HepG2 (cell line): ENCODE measurements around the gene ANKRD6. TPM values are rescaled to one million over a fixed set of nuclear protein-coding genes. Genes with fewer than 3 reads are reported as not detected.

Experiments
- FOXP1 ChIP-seq, 2 experiments: fragments of 450-650 bp in 1 of 2; IDR thresholded peaks; 2 replicates each; pipeline ENCODE4 v1.6.1; 2017 to 2018; ENCODE audit warnings: antibody characterized with exemption in 1 of 2
- HMG20B ChIP-seq: conservative IDR thresholded peaks from 2 replicates; pipeline ENCODE4 v1.6.1; 2016; ENCODE audit warnings: missing genetic modification reagents, missing compliant biosample characterization
- KDM2A ChIP-seq: sonication (generic); formaldehyde crosslinking; IDR thresholded peaks from 2 replicates; pipeline ENCODE4 v1.4.0; 2020; ENCODE audit warnings: low read depth, missing genetic modification reagents, borderline replicate concordance
- KIAA2018 ChIP-seq: sonication (generic); formaldehyde crosslinking; IDR thresholded peaks from 2 replicates; pipeline ENCODE4 v1.5.0; 2020; ENCODE audit warnings: mild to moderate bottlenecking, missing genetic modification reagents, borderline replicate concordance
- MLX ChIP-seq: IDR thresholded peaks from 2 replicates; pipeline ENCODE4 v1.6.1; 2016
- MTF1 ChIP-seq: sonication (generic); formaldehyde crosslinking; IDR thresholded peaks from 2 replicates; pipeline ENCODE4 v1.5.0; 2020; ENCODE audit warnings: missing genetic modification reagents
- NFE2L1 ChIP-seq: sonication (generic); formaldehyde crosslinking; IDR thresholded peaks from 2 replicates; pipeline ENCODE4 v1.4.0; 2020; ENCODE audit warnings: missing genetic modification reagents, mild to moderate bottlenecking, borderline replicate concordance
- RERE ChIP-seq: IDR thresholded peaks from 2 replicates; pipeline ENCODE4 v1.6.1; 2016; ENCODE audit warnings: low read depth, missing genetic modification reagents, missing compliant biosample characterization
- SKI ChIP-seq: fragments of 450-650 bp; IDR thresholded peaks from one replicate; pipeline ENCODE4 v1.6.1; 2018; ENCODE audit warnings: mild to moderate bottlenecking; ENCODE audit not compliant: partially characterized antibody
- SNAPC2 ChIP-seq: sonication (generic); formaldehyde crosslinking; IDR thresholded peaks from 2 replicates; pipeline ENCODE4 v1.8.1; 2022; ENCODE audit warnings: mild to moderate bottlenecking, missing genetic modification reagents
- U2AF2 ChIP-seq: fragments of 200-400 bp; formaldehyde crosslinking; IDR thresholded peaks from 2 replicates; pipeline ENCODE4 v1.6.1; 2017; ENCODE audit warnings: low read depth, mild to moderate bottlenecking, low read length
- YEATS4 ChIP-seq: sonication (generic); formaldehyde crosslinking; IDR thresholded peaks from 2 replicates; pipeline ENCODE4 v1.4.0; 2020; ENCODE audit warnings: missing genetic modification reagents, borderline replicate concordance
- ZNF431 ChIP-seq: sonication (generic); formaldehyde crosslinking; IDR thresholded peaks from 2 replicates; pipeline ENCODE4 v1.9.0; 2022; ENCODE audit warnings: missing genetic modification reagents, low read depth, mild to moderate bottlenecking, borderline replicate concordance
- ZNF451 ChIP-seq: sonication (generic); formaldehyde crosslinking; IDR thresholded peaks from 2 replicates; pipeline ENCODE4 v1.5.0; 2020; ENCODE audit warnings: mild to moderate bottlenecking, missing genetic modification reagents
- ZNF567 ChIP-seq: sonication (generic); formaldehyde crosslinking; IDR thresholded peaks from 2 replicates; pipeline ENCODE4 v1.8.1; 2023; ENCODE audit warnings: mild to moderate bottlenecking, missing genetic modification reagents, borderline replicate concordance
- polyA plus RNA-seq, 8 experiments: library from polyadenylated mRNA; depleted of rRNA in 3 of 8; stranded (reverse) in 7 of 8; unstranded in 1 of 8; fragments of >200 nt; fragmentation: Illumina TruSeq in 4 of 8; extraction: Trizol in 4 of 8; gene quantifications; 2 replicates each; pipeline versions ENCODE4 v1.2.1 to v1.2.3, GENCODE V29; 2011 to 2016; ENCODE audit warnings: low read depth in 4 of 8, missing spikeins in 1 of 8, mixed read lengths in 1 of 8; ENCODE audit not compliant: insufficient read depth in 1 of 8
- total RNA-seq, 5 experiments: library from RNA; depleted of rRNA; stranded (reverse); fragments of >200 nt; fragmentation: Illumina TruSeq; extraction: Trizol; gene quantifications; 2 replicates each; pipeline ENCODE4 v1.2.3, GENCODE V29; 2016; ENCODE audit warnings: low read depth in 1 of 5

The ANKRD6 gene
- total and polyA plus RNA-seq, 2 of the 13 experiments (the other 11 are each of a cell fraction or from before 2014, with no cell fraction given): 0.18 to 0.36 TPM

- TF ChIP-seq FOXP1 (IDR thresholded peaks at IDR 0.05): no peak
- no peak for TF ChIP-seq FOXP1 (CRISPR knock-in tag; IDR thresholded peaks at IDR 0.05)
- no peak for TF ChIP-seq KIAA2018 (CRISPR knock-in tag)
- no peak for TF ChIP-seq RERE (CRISPR knock-in tag)
- TF ChIP-seq NFE2L1 (CRISPR knock-in tag): no peak
- no peak for TF ChIP-seq KDM2A (CRISPR knock-in tag)
- no peak for TF ChIP-seq HMG20B (CRISPR knock-in tag)
- TF ChIP-seq SKI: no peak
- no peak for TF ChIP-seq SNAPC2 (CRISPR knock-in tag)
- no peak for TF ChIP-seq ZNF451 (CRISPR knock-in tag)
- no peak for TF ChIP-seq ZNF567 (CRISPR knock-in tag)
- TF ChIP-seq YEATS4 (CRISPR knock-in tag): no peak
- TF ChIP-seq MLX (CRISPR knock-in tag): no peak
- no peak for TF ChIP-seq ZNF431
- no peak for TF ChIP-seq U2AF2
- no peak for TF ChIP-seq MTF1 (CRISPR knock-in tag)
These were observed 134.9 kb downstream of the ANKRD6 start (continued) for GRCh38 chr6:89567630-89568390.
